HG02970 (cell line): ENCODE data around the gene SREK1IP1.
"Not testable (repeated sequence)": the region's sequence is repeated elsewhere in the genome, so short reads cannot be mapped to it uniquely, and the experiment has no call there.

Source experiments
- ATAC-seq: cut with Tn5 transposase; IDR thresholded peaks from one replicate; pipeline ENCODE4 v1.9.1; 2021; ENCODE audit warnings: mild to moderate bottlenecking, moderate library complexity, moderate number of reproducible peaks; ENCODE audit not compliant: unreplicated experiment, low FRiP score

Gene SREK1IP1

DNA sequence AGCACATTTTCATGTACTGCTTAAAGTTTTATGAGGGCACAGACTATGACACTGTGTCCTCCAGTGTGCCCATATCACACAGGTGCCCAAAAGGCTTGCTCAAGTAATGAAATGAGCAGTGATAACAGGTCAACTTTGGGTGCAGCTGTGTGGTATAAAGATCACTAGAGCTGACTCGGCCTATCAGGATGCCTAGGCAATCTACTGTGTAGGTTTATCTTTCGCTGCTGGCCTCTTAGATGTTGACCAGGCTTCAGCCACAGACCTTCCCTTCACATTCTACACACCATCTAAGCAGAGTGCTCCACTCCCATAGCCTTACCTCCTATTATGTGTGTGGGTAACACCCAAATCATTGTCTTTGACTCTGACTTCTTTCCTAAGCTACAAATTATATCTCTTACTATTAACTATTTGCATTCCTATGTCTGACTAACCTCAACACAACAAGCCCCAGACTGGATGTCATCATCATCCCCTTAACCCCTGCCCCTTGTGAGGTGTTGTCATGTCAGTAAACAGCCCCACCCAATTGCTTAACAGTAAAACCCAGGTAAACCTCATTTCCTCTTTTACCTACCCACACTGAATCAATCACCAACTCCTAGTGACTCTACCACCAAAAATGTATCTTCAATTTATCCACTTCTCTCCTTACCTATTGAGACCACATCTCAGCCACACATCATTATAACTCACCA, 2.5 kb downstream of the SREK1IP1 start:
- ATAC-seq: no peak

DNA sequence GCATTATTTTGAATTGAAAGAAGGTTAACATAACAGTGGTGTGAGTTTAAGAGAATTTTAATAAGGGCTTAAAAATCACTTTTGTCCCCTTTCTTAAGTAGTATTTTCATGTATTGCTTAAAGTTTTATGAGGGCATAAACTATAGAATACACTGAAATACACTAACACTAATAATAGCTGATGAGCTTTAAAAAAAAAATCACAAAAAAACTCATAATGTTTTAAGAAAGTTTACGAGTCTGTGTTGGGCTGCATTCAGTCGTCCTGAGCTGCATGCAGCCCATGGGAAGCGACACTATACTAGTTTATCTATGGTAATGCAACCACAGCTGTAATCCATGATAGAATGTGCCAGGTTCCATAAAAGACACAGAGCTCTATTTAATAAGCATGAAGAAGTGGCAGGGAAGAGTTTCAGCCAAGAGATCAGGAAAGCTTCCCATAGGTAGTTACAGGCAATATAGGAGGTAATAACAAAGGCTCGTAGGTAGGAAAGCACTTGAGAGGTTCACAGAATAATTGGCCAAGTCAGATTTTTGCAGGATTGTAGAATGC, 4.5 kb downstream of the SREK1IP1 start:
- no peak for ATAC-seq

DNA sequence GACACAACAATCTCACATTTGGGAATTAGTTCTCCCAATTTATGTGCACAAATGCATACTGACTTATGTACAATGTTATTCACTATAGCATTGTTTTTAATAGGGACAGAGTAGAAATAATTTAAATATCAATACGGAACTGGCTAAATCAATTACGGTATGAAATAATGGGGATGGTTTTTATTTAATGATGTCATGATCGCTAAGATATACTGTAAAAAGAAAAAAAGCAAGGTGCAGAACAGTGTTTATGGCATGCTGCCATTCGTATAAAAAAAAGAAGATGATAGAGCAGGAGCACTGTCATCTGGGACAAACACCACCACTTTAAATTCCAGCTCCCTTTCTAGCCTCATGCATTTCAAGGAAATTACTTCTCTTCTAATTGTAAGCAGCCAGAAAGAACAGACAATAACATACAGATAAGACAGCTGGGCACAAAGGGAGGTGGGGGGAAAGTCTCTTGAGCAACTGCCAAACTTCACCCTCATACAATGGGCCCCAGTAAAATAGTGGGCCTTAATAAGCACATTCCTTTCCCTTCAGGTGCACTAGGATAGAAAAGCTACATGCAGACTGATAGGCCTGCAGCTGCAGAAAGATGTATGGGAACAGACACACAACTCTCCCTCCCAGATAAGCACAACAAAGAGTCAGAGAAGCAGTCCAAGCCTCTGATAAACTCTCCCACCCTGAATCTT, 8.4 kb downstream of the SREK1IP1 start:
- no peak for ATAC-seq

DNA sequence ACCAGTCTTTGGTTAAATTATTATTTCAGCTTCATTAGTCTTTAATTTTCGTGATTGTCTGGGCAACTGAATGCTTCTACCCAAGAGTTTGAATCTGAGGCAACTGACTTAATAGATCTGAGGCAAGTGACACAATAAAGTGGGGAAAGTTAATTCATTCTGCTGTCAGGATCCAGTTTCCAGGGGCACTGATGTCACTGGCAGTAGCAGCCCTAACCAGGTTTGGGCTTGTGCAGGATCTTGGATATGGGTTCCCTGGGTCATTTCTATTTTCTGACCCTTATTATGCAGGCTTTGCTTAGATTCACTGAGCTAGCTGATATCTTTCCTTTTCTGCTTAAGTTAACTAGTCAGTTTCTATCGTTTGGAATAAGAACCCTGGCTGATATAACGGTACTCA, 9.6 kb downstream of the SREK1IP1 start:
- no peak for ATAC-seq

DNA sequence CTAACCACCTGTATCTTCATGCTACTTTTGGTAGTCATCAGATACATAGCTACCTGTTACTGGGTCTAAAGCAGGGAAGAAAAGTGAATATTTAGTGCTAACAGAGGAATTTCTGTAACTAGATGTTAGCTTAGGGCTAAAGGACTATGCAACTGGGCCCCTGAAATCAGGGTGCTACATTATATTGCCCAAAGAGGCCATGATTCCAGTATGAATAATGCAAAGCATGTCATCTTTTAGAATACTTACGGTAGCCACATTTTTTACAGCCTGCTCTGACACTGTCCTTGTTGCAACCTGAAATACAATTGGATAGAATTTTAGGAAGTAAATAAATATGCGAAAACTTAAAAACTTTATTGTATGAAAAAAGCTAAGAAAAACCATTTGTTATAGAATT, 14.4 kb downstream of the SREK1IP1 start:
- ATAC-seq: no peak

DNA sequence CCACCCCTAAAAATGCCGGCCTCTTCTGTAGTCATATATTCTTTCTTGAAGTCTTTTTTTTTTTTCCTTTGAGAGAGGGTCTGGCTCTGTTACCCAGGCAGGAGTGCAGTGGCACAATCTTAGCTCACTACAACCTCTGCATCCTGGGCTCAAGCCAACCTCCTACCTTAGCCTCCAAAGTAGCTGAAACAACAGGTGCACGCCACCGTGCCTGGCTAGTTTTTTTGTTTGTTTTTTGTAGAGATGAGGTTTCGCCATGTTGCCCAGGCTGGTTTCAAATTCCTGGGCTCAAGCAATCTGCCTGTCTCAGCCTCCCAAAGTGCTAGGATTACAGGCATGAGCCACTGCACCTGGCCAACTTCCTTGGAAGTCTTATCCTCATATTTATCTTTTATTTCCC, 19.1 kb downstream of the SREK1IP1 start:
- no peak for ATAC-seq

DNA sequence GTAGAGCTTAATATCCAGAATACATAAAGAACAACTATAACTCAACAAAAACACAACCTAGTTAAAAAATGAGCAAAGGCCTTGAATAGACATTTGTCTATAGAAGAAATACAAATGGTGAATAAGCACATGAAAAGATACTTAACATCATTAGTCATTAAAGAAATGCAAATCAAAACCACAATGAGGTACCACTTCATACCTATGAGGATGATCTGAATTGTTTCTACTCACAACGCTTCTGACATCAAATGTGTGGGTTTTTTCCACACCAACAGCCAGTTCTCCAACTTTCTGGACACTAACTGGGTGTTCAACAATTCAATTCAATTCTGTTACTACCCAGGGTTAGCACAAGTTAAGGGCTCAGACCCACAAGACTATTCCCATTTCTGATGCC, 22.0 kb downstream of the SREK1IP1 start:
- ATAC-seq: no peak

DNA sequence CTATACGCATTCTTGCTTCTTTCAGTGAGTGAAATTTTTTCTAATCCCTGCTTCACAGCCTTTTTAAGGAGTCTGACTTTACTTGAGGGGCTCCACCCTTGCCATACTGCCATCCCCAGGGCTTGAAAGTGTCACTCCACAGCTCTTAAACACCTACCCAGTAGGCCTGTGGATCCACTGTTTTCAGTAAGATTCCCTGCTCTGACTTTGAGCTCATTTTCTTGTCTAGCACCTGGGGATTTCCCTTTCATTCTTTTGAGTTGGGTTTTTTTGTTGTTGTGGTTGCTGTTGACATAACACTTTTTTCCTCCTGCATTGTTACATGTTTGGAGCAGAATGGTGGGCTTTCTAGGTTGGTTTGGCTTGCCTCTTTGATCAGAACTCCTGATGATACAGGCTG, 23.6 kb downstream of the SREK1IP1 start:
- no peak for ATAC-seq

DNA sequence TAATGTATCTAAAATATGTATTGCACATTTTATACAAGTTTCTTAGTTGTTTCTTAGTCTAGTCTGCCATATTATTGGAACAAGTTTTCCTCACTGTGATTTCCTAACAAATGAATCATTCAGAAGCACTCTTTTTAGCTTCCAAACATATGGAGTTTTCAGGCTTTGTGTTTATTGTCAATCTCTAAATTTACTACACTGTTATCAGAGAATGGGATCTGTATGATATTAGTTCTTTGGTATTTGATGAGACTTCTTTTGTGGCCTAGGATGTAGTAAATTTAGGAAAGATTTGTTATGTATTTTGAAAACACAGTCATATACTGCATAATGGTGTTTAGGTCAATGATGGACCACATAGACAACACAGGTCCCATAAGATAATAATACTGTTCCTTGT, 25.7 kb downstream of the SREK1IP1 start:
- ATAC-seq: no peak

DNA sequence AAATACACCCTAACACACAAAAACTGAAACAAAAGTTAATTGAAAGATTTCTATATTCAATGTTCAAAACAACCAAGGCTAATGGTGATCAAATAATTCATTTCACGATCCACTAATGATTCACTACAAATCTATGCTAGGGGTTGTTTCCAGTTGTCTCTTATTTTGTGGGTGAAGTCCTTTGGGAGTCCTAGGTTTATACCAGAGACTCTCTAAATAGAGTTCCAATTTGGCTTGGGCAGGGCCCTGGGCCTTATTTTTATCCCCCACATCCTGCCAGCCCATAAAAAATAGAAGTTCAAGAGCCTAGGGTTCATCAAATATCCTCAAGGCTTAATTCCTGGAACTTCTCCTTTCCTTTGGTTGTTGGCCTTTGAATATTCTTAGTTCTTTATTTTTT, 26.1 kb downstream of the SREK1IP1 start:
- no peak for ATAC-seq

DNA sequence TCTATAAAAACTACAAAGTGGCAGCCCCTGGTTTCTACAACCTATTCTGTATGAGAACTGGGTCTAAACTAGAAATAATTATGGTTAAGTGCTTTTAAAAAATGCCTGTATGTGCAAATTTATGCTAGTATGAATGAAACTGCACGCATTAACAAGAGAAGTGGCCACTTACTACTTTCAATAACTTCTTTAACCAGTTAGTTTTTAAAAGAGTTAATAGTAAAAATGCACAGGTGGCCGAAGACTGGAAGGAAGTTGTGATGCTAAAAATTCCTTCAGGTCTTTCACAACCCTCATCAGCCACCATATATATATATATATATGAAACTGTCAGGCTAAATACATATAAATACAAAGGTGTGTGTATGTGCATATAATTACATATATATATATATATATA, 41.3 kb downstream of the SREK1IP1 start:
- no peak for ATAC-seq

DNA sequence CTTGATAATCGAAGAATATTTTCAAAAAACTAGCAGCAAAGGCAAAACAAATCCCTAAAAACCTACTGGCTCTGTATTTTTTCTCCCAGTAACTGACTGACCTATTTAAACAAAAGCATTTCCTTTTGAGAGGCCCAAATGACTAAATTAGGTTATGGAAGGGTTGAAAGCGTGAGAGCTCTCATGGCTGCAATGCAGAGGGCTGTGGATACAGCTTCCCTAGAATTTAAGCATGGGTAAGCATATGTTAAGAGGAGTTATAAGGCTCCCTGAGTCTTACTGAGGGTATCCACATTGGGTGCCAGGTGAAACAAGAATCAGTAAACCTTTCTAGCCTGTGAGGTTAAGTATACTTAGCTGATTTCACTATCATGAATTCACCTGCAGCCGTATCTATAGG, 45.9 kb downstream of the SREK1IP1 start:
- ATAC-seq: no peak

DNA sequence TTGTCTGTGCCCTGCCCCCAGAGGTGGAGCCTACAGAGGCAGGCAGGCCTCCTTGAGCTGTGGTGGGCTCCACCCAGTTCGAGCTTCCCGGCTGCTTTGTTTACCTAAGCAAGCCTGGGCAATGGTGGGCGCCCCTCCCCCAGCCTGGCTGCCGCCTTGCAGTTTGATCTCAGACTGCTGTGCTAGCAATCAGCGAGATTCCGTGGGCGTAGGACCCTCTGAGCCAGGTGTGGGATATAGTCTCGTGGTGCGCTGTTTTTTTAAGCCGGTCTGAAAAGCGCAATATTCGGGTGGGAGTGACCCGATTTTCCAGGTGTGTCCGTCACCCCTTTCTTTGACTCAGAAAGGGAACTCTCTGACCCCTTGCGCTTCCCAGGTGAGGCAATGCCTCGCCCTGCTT, 54.0 kb downstream of the SREK1IP1 start:
- ATAC-seq: not testable (repeated sequence)

DNA sequence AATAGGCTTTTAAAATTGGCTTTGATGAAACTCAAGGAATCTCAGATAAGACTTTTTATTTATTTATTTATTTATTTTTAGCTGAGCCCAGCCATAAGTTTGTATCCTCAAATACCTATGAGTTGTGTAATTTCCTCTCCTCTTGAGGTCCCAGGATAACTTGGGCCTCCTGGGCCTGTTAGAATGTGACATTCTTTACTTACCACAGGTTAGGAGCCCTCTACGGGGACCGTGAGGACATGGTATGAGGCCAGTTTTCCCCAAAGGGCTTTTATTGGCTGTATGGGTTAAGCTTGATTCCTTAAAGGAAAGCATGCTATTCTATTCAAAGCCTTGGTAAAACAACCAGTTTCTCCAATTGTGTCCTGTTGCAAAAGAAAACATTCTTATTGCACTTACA, 61.3 kb downstream of the SREK1IP1 start:
- no peak for ATAC-seq

DNA sequence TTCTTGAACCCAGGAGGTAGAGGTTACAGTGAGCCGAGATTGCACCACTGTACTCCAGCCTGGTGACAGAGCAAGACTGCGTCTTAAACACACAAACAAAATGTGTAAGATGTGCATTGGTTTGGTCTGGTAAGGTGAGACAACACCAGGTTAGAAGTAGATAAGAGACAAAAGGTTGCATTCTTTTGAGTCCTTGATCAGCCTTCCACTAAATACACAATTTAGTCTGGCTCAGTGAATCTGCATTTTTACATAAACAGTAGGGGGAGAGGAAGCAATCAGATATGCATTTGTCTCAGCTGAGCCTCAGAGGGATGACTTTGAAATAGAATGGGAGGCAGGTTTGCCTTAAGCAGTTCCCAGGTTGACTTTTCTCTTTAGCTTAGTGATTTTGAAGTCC, 62.4 kb downstream of the SREK1IP1 start:
- ATAC-seq: not testable (repeated sequence)

DNA sequence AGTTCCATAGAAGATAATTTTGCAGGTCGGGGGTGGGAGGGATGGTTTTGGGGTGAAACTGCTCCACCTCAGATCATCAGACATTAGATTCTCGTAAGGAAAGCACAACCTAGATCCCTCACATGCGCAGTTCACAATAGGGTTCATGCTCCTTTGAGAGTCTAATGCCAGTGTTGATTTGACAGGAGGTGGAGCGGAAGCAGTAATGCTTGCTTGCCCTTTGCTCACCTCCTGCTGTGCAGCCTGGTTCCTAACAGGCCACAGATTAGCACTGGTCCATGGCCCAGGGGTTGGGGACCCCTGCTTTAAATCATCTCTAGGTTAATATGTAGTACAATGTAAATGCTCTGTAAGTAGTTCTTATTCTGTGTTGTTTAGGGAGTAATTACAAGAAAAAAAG, 67.7 kb downstream of the SREK1IP1 start:
- no peak for ATAC-seq

DNA sequence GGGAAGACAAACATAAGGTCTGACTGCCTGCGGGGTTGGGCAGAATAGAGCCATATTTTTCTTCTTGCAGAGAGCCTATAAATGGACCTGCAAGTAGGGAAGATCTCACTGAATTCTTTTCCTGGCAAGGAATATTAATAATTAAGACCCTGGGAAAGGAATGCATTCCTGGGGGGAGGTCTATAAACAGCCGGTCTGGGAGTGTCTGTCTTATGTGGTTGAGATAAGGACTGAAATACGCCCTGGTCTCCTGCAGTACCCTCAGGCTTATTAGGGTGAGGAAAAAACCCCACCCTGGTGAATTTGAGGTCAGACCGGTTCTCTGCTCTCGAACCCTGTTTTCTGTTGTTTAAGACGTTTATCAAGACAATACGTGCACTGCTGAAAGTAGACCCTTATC, 72.1 kb downstream of the SREK1IP1 start:
- not testable (repeated sequence) for ATAC-seq

DNA sequence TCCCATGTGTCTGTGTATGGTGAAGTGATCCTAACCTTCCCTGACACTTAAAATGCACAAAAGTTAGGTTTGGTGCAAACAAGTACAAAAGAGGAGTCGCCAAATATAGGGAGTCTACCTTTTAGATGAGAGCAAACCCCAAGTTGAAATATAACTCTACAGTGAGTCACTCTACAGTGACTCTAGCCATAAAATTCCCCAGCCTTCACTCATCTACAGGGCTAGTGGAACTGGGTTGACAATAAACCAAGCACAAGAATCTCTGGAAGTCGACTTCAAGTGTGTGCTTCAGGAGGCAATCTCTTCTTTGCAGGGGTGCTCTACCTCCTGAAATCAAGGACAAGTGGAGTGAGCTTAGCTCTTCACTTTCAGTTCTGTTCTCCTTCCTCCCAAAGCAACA, 74.9 kb downstream of the SREK1IP1 start:
- no peak for ATAC-seq

DNA sequence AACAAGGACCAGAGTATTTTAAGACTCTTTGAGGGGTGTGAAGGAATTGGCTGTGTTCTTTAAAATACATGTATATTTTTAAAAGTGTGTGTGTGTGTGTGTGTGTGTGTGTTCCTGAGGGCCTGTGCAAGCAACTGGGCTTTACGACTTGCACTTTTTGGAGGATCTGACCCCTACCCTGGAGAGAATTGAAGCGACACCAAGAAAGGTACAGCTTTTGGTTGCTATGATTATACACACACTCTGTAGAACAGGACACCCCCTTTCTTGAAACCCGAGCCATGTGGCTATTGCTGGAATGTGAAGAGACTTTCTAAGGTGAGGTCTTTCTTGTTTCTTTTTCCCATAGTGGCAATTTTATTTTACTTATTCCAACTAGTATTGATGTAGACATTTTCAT, 77.2 kb downstream of the SREK1IP1 start:
- ATAC-seq: no peak

DNA sequence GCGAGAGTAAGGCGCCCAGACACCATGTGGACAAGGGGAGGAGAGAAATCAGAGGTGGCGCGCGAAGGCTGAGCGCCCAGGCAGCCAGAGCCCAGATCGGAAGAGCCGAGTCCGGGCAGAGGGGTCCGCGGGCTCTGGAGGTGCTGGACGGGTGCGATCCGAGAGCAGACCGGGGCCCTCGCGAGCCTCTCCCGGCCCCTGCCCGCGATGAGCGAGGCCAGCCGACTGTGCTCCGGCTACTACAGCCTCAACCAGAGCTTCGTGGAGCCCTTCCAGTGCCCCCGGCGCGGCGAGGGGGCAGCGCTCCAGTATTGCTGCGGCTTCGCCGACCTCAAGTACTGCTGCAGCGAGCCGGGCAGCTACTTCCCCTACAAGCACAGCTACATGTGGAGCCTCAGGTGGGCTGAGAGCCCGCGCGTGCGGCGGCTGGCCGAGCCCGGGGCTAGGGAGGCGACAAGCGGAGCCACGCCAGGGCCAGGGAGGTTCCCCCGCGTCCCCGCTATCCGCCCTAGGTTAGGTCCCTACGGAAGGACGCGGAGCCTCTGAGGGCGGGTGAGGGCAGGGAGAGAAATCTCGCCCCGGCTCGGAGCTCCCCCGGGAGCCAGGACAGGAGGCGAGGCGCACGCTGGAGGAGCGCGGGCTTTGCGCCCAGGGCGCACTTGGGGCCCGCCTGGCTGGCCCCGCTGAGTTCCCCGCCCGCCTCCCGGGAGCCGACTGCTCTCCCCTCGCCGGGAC, 77.9 kb downstream of the SREK1IP1 start, which contains the start of gene SHISAL2B:
SHISAL2B (plus strand) TSS at position 87 of the 735 bp plus-strand sequence; CDS start at position 208, 121 bp downstream.
- no peak for ATAC-seq

DNA sequence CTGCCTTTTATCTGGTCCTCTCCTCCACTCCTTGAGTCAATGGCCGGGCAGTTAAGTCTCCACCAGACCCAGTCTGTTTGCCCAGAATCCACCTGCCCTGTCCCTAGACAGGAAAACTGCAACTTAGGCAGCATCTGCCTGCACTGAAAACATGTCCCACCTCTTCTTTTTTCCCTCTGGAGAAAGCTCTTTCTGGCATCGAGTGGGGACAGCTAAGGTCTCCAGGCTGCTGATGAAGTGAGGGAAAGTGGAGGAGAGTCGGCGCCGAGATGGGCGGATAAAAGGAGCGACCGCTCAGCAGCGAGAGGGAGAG, 78.4 kb downstream of the SREK1IP1 start:
- no peak for ATAC-seq
